HG03135 (cell line): ENCODE measurements around the gene ZBTB42.

Experiments
- ATAC-seq: cut with Tn5 transposase; IDR thresholded peaks from one replicate; pipeline ENCODE4 v1.9.1; 2021; ENCODE audit warnings: mild to moderate bottlenecking, moderate library complexity; ENCODE audit not compliant: unreplicated experiment

ZBTB42 gene

GRCh38 chr14:104782086-104782807, 18.7 kb upstream of the ZBTB42 start:
- ATAC-seq, result no peak

- no peak for ATAC-seq
These were observed 18.1 kb upstream of the ZBTB42 start for GRCh38 chr14:104782808-104783139.

GRCh38 chr14:104783484-104784217, 17.2 kb upstream of the ZBTB42 start:
- ATAC-seq, result no peak

DNA sequence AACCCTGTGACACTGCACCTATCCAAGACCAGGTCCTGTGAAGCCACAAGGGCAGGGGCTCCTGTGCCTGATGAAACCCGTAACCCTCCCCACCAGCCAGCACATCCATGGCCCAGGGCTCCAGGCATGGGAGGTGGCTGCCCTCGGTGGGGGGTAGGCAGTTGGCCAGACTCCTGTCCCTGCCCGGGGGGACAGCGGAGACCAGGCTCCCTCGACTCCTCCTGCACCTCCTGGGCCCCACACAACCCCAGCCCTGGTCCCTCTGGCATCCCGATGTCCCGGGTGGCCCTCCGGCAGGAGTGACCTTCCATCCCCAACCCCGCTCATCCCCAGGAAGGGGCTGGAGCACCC, 16.7 kb upstream of the ZBTB42 start:
- no peak for ATAC-seq

DNA sequence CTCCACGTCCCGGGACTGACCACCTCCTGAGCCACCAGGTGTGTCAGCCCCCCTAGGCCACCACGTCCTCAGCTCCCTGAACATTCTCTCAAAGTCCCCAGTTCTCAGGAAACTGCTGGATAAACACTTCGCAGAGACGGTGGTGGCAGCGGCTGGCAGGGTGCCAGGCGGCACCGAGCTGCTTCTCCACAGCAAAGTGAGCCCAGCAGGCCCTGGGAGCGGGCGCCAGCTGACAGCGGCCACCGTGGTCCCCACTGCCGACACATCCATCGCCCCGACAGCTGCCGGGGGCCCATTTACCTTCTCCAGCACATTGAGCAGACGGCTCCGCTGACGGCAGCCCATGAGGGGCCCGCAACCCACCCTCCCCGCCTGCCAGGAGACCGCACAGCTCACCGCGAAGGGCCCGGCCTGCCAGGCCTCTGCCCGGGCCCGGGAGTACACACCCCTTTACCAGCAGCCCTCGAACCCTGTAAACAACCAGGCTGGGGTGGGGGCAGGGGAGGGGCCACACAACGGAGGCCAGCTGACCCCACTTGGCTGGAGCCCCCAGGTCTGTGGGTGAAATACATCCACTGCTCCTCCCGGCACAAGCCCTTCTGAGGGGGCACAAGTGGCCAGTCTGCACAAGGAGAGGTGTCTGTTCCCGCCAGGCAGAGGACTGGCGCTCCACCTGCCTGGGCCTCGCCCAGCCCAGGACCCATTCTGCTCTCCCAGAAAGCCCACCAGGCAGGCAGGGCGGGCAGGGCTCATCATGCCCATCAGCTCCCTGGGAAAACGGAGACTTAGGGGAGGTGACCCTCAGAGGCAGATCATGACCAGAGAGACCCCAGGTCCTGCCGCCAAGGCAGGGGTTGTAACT, 15.8 kb upstream of the ZBTB42 start:
- no peak for ATAC-seq

- ATAC-seq, result no peak
These were observed 15.2 kb upstream of the ZBTB42 start for GRCh38 chr14:104785708-104786080.

DNA sequence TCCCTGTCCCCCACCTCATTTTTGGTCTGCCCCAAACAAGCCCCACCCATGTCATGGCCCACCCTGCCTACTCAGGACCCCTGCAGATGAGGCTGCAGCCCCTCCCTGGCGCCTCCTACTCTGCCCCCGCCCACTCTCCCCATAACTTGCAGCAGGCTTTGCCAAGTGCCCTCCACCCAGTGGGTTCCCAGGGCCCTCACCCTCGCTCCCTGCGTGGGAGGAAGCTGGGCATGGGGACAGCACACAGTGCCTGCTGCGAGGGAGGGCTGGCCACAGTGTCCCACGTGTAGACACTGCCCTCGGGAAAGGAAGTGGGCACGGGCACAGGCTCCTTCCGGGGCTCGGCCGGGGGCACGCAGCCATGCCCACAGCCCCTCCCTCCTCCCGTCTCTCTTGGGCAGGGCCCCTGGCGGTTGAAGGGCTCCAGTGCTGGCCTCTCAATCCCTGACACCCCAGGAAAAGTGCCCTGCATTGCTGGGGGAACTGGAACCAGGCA, 14.8 kb upstream of the ZBTB42 start:
- ATAC-seq, result no peak

- no peak for ATAC-seq
These were observed 13.9 kb upstream of the ZBTB42 start for GRCh38 chr14:104786726-104787675.

DNA sequence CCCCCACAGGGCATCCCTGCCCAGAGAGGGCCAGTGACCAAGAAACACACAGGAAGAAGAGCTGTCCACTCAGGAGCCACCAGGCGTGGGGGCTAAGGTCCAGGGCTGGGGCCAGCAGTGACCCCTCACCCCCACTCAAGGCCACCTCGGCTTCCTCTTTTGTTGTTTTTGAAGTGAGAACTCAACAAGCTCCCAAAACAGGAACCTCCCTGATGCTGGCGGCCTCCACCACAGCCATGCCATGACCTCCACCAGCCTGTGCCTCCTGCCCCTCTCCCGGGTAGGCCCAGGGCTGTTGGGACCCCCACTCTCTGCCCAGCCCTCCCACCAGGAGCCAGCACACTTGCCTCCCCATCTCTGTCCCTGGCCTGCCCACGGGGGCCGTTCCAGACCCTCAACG, 13.2 kb upstream of the ZBTB42 start:
- no peak for ATAC-seq

GRCh38 chr14:104788161-104788818, 12.6 kb upstream of the ZBTB42 start:
- no peak for ATAC-seq

GRCh38 chr14:104788873-104789663, 11.8 kb upstream of the ZBTB42 start:
- ATAC-seq, result no peak

- ATAC-seq, result no peak
These were observed 10.9 kb upstream of the ZBTB42 start for GRCh38 chr14:104789752-104790743.

- no peak for ATAC-seq
These were observed 9.5 kb upstream of the ZBTB42 start for GRCh38 chr14:104791425-104791824.

DNA sequence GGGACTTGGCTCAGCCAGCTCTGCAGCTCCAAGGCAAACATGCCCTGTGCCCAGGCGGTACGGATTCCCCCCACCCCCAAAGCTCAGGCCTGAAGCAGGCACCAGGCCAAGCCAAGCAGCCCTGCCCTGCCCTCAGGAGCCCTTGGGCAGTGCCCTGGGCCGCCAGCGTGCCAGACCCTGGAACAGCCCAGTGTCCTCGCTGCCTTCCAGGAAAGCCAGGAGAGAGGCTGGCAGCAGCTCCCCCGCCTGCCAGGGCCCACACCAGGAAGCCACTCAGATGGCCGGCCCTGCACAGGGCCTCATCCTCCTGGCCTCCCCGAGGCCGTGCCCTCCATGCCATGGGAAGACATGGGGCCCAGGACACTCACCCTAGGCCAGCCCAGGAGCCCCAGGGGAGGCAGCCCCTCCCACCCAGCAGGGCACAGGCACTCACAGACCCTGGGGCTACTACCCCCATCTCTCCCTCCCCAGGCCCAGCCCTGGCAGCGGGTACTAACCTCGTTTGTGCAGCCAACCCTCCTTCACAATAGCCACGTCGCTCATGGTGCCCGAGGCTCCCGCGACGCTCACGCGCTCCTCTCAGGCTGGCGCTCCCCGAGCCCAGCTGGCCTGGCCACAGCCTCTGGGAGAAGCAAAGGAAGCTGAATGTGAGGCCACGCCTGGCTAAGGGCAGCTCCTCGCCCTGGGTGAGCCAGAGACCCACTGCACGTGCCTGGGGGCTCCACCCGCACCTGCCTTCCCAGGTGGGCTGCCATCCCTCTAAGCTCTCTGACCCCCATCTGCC, 8.6 kb upstream of the ZBTB42 start:
- ATAC-seq, result no peak

- no peak for ATAC-seq
These were observed 7.8 kb upstream of the ZBTB42 start for GRCh38 chr14:104792945-104793702.

GRCh38 chr14:104793703-104793959, 7.3 kb upstream of the ZBTB42 start:
- no peak for ATAC-seq

DNA sequence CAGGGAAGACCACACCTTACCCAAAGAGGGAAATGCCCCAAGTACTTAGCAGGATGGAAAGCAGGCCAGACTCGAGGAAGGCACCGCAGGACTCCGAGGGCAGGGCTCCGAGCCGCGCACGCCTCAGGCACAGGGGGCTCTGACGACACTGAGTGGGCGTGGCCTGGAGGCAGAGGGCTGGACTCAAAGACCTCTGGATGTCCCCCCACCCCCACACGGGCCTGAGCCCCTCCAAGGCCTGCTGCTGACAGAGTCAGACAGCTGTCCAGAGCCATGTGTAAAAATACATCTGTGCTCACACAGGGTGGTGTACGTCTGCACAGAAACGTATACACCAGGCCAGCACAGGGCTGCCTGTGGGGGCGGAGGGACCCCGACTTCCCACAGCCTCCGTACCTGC, 6.8 kb upstream of the ZBTB42 start:
- ATAC-seq, result no peak
